NCI-H1092 treated with DMSO at 0.1 percent for 48 hours (cell line): Measurements from ENCODE around the gene RREB1.

ENCODE experiments used
- DNase-seq: peaks from one replicate; lab custom pipeline; 2025; lab: John Stamatoyannopoulos, UW

The RREB1 gene

DNA sequence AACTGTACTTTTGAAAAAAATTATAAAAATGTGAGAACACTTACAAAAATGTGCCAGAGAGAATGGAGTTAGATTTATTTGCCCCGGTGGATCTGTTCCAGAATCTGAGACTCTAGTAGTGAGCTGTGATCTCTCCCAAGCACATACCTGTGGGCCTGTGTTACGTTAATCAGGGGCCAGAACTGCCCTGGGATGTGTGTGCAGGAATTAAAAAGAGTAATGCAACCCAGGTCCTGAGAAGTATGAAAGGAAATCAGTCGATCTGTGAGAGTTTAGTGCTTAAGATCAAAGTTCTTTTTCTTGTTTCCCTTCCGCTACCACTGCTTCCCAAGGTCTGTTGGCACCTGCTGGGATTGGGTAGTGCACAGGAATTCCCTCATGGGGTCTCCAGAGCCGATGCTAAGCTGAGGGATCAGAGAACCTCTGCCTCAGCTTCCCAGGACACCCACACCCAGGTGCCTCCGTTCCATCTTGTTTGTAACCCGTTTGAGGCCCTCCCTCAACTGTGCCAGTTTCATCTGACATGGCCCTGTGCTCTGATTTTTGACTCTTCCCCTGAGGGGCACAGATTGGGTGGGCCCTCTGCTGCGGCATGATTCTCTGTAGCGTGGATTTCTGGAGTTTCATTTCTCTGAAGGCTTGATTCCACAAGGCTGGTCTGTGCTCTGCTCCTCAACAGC, 87.7 kb downstream of the RREB1 start:
- no peak for DNase-seq

DNA sequence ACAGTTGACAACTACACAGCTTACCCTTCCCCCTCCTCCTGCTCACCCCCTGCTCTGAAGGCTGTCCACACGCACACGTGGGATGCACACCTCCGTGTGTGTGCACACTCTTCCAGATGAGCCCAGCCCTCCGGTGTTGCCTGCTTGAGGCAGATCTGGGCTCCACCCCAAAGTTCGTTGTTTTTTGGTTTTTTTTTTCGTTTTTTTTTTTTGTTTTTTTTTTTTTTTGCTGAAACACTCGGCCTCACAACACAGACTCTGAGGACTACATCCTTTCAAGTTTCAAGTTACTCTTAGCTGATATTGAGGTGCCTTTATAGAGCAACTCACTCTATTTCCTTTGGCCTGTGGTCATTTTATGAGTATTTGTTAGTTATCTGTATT, 88.2 kb downstream of the RREB1 start:
- no peak for DNase-seq

DNA sequence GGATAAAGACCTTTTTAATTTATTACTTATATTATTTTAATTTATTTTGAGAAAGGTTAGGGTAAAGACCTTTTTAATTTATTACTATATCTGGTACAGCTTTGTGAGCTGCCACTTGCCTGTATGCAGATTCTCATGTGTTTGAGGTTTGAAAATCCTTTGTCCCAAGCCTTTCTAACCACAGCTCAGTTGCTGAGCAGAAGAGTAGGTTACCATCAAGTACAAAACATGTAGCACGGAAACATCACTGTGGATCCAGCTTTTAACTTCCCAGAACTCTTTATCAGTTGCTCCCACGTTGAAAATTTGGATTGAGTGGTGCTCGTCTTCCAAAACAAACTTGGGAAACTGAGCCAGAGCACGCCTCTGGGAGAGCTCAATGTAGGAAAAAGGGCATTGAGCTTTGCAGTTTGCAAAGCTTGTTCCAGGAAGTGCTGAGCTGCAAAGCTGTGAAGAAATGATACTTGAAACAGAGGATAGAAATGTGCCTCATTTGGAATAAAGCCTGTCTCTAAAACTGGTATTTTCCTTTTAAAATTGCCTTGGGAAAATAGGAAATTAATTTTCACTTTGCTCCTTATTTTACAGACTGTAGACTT, 89.0 kb downstream of the RREB1 start:
- DNase-seq: no peak

DNA sequence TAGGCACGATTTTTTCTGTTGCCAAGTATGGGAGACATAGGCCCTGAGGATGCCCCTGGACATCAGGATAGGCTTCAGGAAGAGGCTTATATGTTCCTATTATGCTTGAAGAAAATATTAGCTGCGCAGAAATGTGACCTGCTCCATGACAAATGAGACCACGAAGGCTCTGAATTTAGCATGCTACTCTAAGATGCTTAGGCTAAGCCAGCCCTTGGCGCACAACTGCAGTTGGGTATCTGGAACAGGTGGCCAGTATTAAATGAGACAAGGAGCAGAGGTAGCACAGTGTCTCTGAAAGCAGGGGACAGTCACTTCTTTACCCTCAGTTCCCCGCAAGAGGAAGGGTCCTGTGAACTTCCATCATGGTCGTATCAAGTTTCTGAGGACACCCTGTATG, 90.0 kb downstream of the RREB1 start:
- no peak for DNase-seq

DNA sequence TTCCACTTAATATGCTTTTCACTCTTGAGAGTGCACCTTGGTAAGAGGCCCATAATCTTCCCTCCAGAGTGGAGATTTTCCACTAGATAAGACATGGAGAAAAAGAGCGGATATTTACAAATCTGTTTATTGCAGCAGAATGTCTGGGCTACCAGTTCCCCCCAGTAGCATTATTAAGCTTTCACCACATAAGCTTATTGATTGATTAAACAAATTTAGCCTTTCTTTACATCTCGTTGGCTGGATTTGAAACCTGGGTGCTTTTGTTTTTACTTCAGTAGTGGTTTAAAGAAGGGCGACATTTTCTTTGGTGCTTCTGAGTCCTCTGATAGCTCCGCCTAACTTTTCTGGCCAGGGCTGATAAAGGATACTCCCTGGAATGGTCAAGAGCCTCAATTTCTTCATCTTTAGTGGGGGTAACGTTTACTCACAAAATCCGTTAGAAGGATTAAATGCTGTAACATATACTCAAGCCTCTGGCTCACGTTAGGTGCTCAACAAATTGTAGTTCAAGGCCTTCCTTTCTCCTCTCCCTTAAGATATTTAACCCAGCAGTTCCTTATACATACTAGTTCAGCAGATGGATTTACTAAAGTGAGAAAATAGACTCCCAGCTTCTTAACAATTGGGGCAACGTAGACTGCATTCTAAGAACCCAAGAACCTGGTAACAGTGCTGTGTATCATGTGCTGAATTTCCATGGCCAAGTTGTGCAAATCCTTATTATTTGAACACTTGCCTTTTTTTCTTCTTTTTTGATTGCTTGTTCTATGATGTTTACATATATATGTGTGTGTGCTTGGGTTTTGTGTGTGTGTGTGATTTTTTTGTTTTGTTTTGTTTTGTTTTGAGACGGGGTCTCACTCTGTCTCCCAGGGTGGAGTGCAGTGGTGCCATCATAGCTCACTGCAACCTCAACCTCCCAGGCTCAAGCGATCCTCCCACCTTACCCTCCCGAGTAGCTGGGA, 91.4 kb downstream of the RREB1 start:
- no peak for DNase-seq

DNA sequence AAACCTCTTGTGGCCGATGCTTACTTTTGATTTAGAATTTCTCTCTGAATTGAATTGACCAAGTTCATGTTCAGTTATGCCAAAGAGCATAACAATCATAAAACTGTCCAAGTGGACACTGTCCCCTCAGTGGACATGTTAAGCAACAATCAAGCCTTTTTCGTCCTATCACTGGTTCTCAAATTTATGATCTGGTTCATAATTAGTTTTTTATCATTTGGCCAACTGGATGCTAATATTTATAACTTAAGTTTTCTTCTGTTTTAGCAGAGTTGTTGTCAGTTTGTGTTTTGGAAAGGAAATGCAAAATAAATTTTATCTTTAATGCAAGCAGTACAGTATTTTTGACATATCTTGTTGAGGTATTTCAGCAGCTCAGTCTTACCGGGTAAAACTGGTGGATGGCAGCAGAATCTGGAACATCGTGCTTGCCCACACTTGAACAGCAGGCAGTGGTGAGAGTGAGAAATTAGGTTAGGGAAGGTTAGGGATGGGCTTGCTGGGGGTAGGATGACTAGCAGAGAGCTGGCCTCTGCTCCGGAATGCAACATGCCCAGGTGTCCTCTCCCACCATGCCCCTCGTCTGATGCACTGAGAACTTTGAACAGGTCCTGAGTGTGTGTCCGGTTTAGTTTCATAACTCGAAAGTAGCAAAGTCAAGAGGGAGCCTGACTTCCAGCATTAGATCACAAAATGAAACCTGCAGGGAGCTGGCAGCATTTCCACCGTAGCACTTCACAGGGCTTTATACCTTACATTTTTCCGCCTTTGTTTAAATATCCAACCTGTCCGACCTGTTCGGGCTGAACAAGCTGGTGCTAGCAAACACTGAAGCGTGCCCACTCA, 93.1 kb downstream of the RREB1 start:
- DNase-seq: no peak

DNA sequence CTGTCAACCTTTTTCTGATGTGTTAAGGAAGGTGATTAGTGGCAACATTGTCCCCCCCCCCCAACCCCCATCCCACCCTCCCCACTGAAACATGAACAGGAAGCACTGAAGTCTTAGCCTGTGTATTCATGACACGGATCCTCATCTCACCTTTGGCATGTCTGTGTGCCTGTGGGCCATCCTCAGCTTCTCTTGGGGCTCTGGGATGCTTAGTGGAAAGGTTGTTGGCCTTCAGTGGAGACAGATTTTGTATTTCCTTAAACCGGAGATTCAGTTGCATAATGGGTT, 93.6 kb downstream of the RREB1 start:
- no peak for DNase-seq

DNA sequence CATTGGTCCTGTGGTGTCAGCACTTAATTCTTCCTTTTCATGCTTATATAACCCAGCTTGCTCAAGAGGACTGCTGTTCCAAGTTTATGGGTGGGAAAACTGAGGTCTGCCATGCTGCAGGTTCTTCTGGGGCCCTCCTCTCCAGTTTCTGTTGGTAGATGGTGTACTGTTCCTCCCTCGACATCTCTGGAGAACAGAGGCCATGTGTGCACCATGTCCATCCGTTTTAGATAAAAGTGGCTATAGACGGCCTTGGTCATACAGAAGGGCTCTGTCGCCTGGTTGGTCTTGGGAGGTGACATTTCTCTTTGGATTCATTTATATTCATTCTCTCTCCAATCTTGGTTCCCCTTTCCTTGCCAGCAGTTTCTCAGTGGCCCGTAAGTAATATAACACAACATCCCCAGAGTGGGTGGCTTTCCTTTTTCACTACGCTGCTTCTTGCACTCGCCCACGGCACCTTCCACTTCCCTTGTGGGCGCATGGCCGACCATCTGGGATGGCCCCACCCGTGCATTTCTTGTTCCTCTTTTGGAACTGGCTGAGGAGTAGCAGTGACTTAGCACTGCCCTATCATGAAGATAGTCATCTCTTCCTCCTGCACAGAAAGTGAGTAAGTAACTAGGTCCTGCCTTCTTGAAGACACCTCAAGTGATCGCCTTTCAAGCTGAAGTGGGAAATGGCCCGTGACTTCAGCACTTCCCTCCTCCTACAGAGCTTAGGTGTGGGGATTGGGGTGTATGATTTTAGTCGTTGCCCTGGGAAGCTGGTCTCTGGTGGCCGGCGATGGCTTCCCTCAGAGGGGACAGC, 94.2 kb downstream of the RREB1 start:
- DNase-seq: no peak

DNA sequence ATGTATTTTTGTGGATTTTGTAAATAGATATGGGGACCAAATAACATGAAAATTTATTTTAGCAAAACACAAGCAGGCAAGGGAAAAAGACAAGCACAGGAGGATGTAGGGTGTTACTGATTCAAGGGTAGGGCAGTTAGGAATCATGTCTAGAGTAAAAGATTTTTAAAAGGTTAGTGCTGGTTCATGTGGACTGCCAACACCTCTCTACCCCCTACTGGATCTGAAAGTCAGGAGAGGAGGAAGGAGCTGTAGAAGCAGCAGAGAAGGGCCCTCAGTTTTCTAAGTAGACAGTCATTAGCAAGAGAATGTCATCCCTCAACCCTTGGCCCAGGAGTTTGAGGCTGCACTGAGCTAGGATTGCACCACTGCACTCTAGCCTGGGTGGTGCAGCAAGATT, 95.2 kb downstream of the RREB1 start:
- no peak for DNase-seq

DNA sequence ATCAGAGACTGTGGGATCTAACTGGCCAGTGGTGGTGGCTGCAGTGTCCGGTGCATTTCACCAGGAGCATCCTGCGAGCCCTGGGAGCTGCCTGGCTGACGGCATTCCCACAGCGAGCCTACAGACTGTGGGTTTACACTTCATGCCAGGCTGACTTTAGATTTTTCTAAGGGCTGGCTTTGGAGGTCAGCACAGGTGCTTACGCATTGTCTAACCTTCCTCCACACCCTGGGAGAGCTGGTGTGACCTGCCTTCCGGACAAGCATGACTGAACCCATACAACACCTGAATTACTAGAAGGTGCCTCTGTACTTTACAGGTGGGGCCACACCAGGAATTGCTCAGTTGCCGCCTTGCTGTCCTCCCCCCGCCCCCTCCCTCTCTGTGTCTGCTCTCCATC, 96.2 kb downstream of the RREB1 start:
- DNase-seq: no peak

DNA sequence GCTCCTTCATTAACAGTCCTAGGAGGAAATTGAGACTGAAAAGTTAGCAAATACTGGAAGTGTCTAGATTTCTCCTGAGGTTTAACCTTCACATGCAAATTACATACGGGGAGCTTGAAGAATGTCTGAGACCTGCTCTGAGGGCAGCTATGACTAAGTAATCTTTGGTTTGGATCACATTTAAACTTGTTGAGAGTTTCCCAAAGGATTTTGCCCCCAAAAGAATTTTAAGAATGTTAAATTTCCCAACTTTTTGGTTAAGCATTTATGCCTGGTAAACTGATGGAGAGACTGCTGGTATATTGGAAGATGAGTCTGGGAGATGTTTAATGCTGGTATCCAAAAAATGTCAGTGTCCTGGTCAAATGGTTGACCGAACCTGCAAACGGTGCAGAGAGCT, 97.0 kb downstream of the RREB1 start:
- DNase-seq: no peak

DNA sequence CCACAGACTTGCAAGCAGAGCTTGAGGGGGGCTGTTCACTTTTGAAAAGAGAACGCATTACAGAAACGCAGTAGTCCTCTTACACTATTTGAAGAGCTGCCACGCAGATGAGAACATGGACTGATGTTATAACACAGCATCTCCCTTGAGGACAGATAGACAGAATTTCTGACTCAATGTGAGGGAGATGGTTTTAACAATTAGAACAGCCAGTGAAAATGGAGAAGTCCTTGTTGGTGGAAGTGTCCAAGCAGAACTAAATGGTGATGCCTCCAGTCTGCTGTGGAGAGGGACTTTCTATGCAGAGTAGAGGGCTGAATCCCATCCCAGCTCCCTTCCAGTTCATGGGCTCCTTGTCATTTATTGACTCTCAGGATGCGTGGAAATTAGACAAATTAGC, 100.0 kb downstream of the RREB1 start:
- no peak for DNase-seq

DNA sequence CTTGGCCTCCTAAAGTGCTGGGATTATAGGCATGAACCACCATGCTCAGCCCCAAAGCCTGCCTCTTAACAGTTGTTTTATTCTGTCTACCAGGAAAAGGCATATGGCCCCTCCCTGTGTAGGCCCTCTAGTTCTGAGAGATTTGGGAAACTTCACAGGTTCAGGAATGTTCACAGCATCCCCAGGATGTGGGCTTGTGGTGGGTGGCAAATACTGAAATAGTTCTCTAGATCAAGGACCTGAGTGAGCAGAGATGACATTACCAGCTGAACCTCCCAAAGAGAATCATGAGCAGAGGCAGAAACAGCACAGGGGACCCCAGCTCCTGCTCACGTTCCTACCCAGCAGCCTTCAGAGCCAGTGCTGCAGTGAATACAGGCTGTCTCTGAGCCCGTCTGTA, 105.7 kb downstream of the RREB1 start:
- DNase-seq: no peak

DNA sequence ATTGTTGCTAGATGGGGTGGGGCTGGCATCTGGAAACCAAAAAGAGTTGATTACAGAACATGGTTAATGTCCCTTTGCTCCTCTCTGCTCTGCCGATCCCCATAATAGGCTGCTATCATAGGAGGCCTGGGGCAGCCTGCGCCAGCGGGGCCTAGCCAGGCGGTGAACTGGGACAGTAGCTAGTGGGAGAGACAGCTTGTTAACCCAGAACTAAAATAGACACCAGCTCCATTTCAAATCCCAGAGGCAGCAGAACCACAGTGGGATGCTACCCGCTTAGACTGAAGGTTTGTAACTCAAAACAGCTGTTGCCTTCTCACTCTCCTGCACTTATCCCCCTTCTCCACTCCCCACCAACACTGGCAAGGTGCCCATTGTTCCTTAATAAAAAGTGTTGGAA, 106.7 kb downstream of the RREB1 start:
- no peak for DNase-seq

DNA sequence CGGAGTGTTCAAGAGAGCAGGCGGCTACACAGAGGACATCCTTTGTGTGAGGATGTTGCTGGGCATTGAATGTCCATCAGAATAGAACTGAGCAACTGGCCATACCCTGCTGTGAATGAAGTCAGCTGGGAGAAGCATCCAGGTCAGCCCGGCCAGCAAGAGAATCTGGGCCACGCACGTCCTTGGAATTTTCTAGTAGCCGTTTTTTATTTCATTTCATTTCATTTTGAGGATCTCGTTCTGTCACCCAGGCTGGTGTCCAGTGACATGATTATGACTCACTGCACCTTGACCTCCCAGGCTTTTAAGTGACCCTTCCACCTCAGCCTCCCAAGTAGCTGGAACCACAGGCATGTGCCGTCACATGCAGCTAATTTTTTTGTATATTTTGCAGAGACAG, 107.4 kb downstream of the RREB1 start:
- no peak for DNase-seq

DNA sequence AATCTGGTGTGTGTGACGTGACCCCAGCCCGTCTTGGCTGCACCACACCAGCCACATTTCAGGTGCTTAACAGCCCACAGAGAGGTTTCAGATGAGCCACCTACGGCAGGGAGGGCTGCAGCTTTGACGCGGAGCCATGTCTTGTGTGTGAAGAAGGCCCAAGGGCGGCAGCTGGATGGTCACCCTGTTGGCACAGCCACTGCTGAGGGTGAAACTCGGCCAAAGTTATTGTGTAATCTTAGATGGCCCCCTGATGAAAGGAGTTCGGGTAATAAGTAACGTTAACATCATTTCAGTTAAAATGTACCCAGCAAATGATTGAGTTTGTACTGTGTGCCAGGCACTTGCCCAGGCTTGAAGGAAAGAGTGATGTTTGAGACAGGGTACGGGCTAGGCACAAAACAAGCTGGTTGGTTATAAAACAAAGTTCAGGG, 108.1 kb downstream of the RREB1 start:
- no peak for DNase-seq

DNA sequence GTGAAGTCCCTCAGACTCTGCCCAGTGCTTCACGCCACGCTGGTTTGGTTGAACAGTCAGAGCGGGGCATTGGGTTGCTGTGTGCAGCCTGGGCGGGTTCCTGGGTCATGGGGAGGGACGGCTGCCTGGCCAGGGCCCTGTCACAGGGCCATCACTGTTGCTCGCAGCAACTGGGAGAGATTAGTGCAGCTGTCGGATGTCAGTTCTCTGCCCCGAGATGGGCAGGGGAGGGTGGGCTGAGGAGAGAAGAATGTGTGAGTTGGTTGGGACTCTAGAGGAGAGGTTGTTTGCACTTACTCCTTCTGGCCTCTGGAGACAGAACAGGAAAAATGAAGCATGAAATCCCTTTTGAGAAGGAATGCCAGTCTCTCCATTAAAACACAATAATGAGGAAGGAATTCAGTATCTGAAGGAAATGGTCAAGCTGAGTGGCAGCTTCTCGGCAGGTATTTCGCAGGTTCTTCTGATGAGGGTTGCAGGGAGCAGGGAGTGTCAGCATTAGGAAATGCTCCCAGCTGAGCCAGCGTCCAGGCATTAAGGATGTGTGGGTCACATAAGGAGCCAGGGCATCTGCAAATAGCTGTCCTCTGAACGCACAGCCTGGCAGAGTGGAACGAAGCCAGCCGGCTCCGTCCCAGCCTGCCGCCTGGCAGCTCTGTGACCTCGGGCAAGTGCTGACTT, 109.3 kb downstream of the RREB1 start:
- no peak for DNase-seq

DNA sequence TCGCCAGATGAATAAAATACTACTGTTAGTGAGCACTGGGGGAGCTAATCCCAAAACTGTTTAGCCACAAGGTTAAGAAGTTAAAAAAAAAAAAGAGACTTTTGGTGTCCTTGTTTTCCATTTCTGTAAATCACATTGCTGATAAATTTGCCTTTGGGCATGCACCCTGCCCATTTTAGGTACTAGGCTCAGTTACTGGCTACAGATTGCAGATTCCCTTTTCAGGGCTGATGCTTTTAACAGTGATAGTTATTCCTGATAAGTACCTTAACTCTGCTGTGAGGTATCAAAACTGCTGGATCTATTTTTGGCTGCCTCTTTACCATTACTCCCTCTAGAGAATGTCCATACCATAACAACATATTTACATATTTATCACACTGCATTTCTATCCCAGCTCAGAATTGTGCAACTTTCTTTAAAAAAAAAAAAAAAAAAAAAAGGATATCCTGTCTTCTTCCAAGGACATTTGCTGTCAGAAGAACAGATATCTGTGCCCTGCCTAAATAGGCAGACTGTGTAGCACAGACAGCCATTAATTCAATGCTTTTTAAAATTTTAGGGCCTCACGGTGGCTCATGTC, 110.7 kb downstream of the RREB1 start:
- DNase-seq: no peak

DNA sequence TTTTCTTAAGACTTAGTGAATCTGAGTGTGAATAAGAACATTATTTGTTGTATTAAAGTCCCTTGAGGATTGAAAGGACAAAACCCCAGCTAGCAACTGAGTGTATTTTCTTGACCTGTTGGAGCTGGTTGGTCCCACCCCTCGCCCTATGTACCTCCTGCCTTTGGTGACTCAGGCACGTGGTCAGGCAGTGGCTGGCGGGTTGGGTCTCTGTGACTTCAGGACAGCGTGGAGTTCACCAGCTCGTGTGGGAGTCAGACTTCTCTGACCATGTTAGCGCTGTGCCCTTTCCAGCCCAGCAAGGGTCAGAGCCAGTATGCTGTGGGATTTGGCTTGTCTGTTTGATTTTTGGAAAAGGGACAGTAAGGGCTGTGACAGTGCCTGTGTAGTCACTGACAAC, 111.5 kb downstream of the RREB1 start:
- no peak for DNase-seq

DNA sequence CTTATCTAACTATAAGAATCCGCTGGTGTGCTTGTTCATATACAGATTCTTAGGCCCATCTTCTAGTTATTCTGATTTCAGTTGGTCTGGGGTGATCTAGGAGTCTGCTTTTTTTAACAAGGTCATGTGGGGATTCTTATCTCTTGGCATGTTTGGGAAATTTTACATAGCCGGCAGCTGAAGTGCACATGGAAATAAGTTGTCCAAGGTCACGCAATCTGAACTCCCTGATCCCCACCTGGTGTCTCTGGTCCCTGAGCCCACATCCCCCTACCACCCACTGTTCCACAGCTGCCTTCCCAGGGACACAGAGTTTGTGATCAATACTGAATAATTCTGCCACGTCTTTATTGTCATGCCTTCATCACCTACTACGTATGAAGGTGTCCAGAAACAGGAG, 114.4 kb downstream of the RREB1 start:
- no peak for DNase-seq

DNA sequence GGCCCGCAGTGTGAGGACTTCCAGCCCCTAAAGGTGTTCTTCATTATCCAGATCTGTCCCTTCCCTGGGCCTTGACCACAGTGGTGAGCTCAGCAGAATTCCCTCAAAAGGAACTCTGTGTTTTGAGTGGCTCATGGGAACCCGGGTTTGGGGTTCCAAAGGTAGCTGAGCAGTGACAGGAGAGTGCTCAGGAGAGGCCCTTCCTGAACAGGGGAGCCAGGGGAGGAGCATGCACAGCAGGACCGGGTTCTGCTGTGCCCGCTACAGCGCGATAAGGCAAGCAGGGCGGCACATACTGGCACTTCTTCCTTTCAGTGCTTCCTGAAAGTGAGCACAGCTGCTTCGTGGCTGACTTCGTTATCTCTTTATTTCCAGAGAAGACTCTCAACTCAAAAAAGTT, 117.0 kb downstream of the RREB1 start:
- no peak for DNase-seq
